Endothelial cell of hepatic sinusoid (primary cell): ENCODE data around the gene SAPCD1.
"Not testable (repeated sequence)": the region's sequence is repeated elsewhere in the genome, so short reads cannot be mapped to it uniquely, and the experiment has no call there.

Experiments used
- in situ Hi-C: cut with HindIII; loops from 2 replicates; pipeline ENCODE4 v1.10.0; 2017; ENCODE audit warnings: low sequenced_read_pairs

The SAPCD1 gene

DNA sequence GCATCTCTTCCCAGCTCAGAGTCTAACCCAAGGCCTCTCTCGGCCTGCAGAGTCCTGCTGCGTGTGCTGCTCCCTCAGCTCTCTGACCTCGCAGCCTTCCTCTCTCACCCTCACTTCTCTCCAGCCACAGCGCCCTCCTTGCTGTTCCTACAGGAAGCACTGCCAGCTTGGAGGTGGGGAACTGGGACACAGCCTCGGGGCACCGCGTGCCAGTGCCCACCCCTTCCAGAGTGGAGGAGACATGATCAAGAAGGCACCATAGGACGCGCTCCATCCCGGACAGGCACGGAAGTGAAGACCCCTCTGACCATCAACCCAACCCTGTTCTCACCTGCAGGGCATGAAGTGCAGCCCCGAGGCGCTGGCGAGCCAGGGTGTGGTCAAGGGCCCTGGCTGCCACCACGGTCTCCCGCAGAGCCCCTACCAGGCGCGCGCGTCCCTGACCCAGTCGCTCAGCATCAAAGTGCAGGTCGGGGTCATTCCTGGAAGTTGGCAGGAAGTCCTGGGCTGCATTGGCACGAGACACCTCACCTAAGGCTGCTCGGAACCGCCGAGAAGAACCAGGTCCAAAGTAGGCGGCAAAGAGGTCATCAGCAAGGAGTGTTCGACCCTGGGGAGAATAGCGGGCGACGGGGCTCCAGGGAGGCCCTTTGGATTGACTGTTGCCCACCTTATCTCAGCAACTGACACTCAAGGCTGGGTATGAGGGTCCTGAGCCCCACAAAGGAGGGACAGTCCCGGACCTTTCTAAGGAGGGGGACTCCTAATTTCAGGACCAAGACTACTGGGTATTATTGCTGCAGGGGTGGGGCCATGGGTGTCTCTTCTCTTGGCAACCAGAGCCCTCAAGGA lies 13.4 kb downstream of the SAPCD1 start:
- in situ Hi-C loops, result no loop called here

DNA sequence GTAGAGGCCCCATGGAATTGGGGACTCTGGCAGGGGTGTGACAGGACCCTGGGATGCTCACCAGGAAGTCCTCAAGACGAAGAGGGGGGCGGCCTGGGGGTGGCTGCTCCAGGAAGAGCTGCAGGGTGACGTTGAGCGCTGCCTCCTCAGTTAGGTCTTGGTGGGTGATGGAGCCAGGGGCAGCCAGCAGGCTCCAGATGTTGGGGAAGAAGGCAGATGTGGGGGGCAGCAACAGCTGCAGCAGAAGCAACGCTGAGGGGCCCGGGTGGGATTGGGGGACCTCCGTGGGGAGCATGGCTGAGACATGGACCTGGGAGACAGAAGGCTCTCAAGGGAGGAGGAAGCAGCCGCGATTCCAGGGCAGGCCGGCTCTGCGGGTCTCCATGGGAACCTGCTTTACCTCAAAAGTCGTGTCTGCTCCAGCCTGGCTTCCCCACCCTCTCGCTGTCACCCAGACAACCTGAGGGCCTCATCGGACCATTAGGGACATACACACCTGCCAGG lies 14.1 kb downstream of the SAPCD1 start:
- in situ Hi-C loops, result no loop called here

DNA sequence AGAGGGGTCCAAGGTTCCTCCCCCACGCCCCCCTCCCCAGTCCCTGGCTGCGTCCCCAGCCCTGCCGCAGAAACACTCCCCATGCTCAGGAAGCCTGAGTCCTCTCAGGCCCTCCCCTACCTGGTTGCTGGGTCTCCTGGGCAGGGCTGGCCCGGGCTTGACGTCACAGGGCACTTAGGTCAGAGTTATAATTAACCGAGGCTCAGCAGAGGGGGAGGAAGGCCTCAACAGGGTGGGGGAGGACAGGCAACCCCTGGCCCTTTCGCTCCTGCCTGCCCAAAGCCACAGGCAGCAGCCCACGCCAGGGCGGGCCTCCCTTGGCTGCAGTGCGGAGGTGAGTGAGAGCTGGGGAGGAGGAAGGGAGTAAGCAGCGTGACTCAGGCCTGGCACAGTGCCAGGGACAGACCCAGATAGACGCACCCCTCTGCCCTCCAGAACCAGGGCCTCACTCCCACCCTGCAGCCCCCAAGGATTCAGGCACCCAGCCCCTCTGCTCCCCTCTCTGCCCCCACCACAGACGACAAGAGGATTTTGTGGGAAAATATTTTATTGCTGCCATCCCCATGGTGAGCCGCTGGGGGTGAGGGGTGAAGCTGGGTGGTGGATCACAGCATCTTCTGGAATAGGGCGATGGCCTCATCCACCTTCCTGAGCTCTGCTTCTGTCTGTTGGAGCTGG lies 14.7 kb downstream of the SAPCD1 start, which contains the start of gene VWA7:
TSS of gene VWA7 (minus strand) at position 340 of the 678 bp plus-strand sequence. CDS start 549 bp downstream, outside the sequence.
- in situ Hi-C loops, result no loop called here

DNA sequence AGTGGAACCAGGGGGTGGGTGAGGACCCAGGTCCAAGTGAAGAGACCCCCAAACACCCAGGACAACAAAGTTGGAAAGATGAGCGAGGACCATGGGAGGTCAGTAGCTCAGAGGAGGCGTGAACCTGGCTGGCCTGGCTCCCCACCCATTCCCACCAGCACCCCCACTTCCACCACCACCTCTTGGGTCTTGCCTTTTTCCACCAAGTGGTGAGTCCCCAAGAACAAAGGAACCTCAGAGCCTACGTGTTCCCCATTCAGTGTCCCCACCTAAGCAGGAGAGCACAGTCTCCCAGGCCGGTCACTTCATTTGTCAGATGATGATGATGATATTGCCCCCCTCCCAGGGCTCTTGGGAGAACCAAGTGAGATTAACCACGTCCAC lies 15.2 kb downstream of the SAPCD1 start:
- in situ Hi-C loops, result no loop called here

DNA sequence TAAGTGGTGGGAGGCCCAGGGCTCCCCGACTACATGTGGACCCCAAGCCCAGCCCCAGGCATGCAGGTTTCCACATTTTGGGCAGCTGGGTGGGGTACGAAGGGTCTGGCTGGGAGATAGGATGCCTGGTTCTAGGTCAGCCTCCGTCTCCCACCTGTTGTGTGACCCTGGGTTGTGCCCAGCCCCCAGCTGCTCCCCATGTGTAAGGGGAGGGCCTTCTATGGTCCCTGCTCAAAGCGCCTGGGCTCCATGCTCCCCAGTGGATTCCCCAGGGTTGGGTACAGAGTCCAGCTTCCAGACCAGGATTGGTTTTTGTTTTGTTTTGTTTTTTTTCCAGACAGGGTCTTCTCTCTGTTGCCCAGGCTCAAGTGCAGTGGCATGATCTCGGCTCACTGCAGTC lies 15.7 kb downstream of the SAPCD1 start:
- in situ Hi-C loops, result no loop called here

GRCh38 chr6:31778999-31779885 lies 16.8 kb downstream of the SAPCD1 start:
- in situ Hi-C loops, result no loop called here

DNA sequence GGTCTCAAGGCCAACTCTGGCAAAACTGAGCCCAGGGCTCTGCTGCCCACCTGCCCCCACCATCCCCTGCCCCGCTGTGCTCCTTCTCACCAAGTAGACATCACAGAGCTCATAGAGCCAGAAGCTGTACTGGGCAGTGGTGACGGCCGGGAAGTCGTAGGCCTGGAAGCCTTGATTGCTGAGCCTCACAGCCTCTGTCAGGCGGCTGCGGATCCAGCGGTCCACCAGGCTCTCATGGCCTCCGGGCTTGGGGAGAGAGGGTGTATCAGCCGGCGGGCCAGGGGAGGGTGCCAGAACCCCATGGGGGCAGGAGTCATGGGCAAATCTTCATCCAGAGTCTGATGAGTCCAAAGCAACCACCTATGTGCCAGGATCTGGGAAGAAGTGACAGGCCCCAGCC lies 17.5 kb downstream of the SAPCD1 start:
- in situ Hi-C loops, result loop anchor here (5.0 kb wide), 1 partner anchor 38 kb away; the partner anchor contains the start of gene MSH5

DNA sequence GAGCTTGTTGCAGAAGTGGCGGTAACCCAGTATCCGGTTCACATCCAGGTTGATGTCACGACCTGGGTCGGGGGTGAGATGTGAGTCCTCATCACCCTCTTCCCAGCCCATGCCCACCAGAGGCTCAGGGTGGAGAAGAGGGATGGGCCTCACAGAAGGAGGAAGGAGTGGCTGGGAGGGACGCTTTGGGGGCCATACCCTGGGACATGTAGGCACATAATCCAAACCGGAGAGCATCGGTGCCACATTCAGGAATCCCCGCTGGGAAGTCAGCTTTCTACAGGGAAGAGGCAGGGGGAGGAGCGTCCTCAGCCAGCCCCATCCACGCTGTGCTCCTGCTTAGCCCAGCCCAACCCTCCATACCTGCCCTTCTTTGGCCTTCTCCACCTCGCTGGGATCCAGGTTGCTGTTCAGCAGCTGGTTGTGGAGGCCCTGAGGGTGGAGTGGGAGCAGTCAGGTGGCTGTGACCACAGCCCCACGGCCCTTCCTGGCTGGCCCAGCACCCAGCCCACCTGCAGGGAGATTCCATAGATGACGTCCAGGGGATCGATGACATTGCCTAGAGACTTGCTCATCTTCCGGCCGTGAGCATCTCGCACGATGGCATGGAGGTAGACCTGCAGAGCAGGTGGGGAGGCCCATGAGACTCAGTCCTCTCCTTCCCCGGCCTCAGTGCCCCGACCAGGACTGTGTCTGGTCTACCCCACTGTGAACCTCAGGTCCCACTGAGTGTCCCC lies 18.2 kb downstream of the SAPCD1 start:
- in situ Hi-C loops, result loop anchor here (5.0 kb wide), 1 partner anchor 38 kb away; the partner anchor contains the start of gene MSH5

- in situ Hi-C loops, result loop anchor here (5.0 kb wide), 1 partner anchor 39 kb away; the partner anchor contains the start of gene MSH5
These were observed 19.0 kb downstream of the SAPCD1 start for GRCh38 chr6:31781244-31782125.

- in situ Hi-C loops, result loop anchor here (5.0 kb wide), 1 partner anchor 40 kb away; the partner anchor contains the start of gene MSH5
These were observed 19.8 kb downstream of the SAPCD1 start for GRCh38 chr6:31782126-31782855.

DNA sequence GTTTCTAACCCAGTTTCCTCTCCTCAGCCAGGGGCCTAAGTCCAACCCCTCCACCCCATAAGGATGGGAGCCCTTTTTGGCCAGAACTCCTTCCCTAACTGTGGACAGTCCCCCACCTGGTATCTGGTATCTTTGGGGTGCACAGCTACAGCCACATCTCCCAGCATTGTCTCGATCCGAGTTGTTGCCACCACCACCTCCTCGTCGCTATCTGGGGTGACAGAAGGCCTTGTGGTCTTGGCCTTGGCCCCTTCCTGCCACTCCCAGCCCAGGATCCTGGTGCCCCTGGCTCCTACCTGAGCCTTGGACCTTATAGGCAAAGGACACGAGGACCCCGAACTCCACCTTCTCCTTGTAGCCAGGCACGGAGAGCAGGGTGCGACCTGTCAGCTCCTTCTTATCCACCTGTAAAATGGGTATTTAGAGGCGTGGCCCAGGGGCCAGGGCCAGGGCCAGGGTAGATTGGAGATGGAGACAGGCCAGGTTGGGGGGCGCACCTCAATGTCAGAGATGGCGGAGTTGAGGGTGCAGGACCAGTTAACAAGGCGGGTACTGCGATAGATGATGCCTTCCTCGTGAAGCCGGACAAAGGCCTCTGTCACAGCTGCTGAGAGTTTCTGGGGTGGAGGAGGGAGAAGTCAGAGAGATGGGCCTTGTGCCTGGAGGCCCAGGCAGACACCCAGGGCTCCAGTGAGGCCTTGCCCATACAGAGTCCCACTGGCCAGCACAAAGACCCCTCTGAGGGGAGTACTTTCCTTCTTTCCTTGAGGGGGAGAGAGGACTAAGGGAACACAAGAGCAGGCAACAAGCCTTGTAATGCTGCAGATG lies 21.9 kb downstream of the SAPCD1 start:
- in situ Hi-C loops, result loop anchor here (5.0 kb wide), 1 partner anchor 42 kb away; the partner anchor contains the start of gene MSH5

DNA sequence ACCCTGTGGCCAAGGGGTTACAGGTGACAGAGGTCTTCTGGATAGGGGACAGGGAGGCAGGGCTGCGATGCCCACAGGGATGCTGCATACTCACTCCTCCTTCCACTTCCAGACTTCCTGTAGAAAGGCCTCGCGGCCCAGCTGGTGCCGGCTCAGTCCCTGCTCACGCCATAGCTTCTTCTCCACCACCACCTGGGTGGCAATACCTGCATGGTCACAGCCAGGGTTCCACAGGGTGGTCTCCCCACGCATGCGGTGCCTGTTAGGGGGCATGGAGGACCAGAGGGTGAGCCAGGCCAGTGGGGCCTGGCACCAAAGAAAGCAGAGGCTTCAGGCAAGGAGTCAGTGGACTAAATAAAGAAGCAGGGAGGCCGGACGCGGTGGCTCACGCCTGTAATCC lies 23.0 kb downstream of the SAPCD1 start:
- in situ Hi-C loops, result no loop called here

DNA sequence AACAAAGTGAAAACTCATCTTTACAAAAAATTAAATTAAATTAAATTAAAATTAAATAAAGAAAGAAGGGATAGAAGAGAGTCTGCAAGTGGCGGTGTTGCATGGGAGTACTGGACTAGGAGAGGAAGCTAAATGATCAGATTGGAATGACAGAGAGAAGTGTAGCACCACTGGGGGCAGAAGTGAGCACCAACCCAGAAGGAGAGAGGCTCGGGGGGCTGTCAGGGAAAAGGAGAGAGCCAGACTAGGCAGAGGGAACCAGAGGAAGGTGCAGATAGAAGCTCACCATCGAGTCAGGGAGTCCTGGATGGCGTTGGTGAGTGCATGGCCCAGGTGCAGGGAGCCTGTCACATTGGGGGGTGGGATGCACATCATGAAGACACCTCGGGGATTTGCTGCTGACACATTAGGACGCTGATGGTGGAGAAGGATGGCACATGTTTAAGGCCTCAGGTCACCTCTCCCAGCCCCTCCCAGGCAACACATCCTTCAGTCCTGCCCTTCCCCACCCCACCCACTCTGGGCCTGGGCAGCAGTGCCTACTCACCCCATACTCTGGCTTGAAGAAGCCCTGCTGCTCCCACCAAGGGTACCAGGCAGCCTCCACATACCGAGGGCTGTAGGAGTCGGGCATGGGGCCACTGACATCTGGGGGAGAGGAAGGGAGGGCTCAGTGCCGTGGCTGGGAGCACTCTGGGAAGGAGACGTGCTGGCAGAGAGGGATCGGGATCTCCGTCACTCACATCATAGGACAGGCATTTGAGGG lies 29.1 kb downstream of the SAPCD1 start:
- in situ Hi-C loops, result no loop called here

DNA sequence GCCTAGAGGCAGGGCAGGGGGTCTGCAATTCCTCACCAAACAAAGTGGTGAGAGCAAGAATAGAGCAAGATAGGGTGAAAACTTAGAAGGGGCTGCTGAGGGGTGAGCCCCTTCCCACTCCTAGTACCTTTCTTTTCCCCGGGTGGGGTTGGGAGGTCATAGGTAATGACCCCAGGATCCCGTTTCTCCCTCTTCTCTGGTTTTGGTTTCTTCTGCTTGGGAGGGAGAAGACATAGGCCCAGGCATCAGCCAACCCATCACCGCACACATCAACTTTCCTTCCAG lies 29.6 kb downstream of the SAPCD1 start:
- in situ Hi-C loops, result no loop called here

- in situ Hi-C loops, result no loop called here
These were observed 30.3 kb downstream of the SAPCD1 start for GRCh38 chr6:31792761-31793171.

- in situ Hi-C loops, result not testable (repeated sequence)
These were observed 31.4 kb downstream of the SAPCD1 start for GRCh38 chr6:31793927-31794245.

DNA sequence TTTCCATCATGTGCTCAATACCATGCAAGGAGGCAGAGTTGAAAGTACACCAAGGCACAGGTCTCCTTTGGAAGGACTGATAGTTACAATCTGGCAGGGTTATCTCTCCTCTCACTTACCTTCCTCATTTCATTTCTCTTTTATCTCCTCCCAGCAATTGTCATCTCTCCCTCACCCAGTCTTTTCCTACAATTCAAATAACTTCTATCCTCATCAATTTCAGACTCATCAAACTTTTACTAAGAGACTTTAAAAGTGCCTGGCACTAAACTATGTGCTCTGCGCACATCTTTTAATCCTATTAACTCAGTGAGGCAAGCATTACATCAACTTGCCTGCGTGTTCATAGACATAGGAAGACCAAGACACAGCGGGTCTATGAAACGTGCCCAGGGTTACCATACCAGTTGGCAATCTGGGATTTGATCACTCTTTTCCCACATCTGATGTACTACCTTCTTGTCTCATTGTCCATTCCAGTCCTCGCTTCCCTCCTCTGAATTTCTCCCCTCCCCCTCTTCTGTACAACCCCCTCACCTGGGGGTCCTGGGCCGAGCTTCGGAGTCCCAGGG lies 31.9 kb downstream of the SAPCD1 start:
- in situ Hi-C loops, result no loop called here
